GM21367 (cell line): ENCODE measurements around the gene ZSCAN31.

ENCODE experiments used
- ATAC-seq: cut with Tn5 transposase; IDR thresholded peaks from one replicate; pipeline ENCODE4 v1.9.1; 2021; ENCODE audit not compliant: unreplicated experiment

The ZSCAN31 gene

GRCh38 chr6:28353981-28354676 is 18.2 kb upstream of the ZSCAN31 start:
- ATAC-seq, result no peak

- ATAC-seq, result no peak
Measured at GRCh38 chr6:28353356-28353755, 17.4 kb upstream of the ZSCAN31 start.

GRCh38 chr6:28351493-28351925 is 15.6 kb upstream of the ZSCAN31 start:
- no peak for ATAC-seq

DNA sequence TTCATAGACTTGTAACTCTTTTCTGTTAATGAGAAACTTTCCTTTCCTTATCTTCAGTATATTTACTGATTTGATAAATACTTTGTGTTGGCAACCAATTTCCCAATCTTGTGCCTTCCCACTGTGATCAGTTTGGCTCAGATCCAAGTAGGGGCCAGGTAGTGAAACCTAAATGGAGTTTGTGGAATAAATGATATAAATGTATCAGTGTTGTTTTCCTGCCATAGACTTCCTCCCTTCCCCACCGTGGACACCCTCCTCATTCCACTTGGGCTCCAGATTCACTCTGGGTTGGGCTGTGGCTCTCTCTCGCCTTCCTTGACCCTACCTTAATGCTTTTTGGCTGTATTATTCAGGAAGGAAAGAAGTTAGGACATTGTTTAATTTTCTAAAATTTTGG is 15.1 kb upstream of the ZSCAN31 start:
- ATAC-seq, result no peak

DNA sequence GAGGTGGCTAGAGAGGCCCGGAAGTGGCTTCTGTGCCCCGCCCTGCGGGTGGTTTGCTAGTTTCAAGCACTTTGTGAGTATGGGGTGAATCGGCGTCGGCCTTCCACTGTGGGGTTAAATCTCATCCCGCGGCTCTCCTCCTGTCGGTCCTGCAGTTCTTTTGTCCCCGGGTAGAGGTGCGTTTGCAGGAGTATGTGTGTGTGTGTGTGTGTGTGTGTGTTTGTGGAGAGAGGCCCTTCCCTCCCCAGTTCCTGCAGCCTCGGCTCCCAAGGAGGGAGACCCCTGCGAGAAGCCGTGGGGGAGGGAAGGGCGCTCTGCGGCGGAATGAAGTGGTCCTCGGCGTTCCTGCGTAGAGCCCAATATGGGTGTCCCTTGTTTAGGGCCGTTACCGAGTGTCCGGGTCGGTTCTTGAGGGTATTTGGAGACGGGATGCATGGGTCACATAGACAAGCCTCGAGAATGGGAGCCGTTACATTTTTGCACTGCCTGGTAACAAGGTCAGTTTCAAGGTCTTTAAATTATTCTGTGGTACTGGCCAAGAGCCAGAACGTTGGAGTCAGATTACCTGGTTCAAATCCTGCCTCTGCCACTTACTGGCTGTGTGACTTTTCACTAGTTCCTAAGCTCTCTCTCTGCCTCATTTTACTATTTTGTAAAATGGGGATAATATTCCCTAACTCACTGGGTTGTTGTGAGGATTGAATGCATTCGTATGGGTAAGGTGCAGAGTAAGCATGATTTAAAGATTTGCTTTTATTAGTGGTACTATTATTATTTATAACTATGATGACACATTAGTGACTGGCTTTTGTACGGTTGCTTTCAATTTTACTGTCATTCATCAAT is 14.2 kb upstream of the ZSCAN31 start, which contains the start of gene ZKSCAN3:
TSS of gene ZKSCAN3 (plus strand) at position 56 of the 846 bp plus-strand sequence. CDS start 9,640 bp downstream, outside the sequence.
- ATAC-seq, result peak; percentile 84

GRCh38 chr6:28349344-28349891 is 13.5 kb upstream of the ZSCAN31 start:
- ATAC-seq, result no peak

GRCh38 chr6:28347119-28347518 is 11.2 kb upstream of the ZSCAN31 start:
- no peak for ATAC-seq

DNA sequence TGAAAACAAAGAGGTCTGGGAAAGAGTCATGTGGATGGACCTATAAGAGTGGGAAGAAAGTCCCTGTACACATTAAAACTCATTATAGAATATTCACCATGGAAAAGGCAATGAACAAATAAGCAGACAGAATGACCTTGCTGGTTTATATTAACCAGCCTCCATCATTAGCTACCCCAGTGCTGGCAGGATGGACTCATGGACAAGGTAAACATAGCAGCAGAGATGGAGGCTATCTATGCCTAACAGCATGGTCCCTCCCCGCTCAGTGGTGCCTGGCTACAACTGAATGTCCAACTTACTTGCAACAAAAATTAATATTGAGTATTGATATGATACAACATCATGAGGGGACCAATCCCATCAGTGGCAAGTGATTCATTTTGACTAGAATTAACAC is 9.3 kb upstream of the ZSCAN31 start:
- no peak for ATAC-seq

GRCh38 chr6:28343898-28344677 is 8.1 kb upstream of the ZSCAN31 start:
- no peak for ATAC-seq

- ATAC-seq, result no peak
Measured at GRCh38 chr6:28340310-28341095, 4.6 kb upstream of the ZSCAN31 start.

DNA sequence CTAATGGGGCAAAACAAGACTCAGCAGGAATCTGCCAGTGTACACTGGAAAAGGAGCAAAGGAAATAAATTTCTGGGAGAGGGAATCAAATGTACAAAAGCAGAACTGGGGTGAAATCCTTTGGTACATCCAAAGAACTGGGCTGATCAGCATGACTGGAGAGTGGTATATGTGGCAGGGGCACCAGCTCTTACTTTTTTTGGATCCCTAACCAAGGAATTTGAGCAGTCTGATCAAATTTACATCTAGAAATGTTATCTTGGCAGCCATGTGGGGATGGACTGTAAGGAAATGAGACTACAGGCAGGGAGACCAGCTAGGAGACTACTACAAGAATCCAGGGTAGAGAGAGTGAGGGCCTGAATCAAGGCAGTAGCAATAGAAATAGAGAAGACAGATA is 1.2 kb upstream of the ZSCAN31 start:
- ATAC-seq, result no peak

DNA sequence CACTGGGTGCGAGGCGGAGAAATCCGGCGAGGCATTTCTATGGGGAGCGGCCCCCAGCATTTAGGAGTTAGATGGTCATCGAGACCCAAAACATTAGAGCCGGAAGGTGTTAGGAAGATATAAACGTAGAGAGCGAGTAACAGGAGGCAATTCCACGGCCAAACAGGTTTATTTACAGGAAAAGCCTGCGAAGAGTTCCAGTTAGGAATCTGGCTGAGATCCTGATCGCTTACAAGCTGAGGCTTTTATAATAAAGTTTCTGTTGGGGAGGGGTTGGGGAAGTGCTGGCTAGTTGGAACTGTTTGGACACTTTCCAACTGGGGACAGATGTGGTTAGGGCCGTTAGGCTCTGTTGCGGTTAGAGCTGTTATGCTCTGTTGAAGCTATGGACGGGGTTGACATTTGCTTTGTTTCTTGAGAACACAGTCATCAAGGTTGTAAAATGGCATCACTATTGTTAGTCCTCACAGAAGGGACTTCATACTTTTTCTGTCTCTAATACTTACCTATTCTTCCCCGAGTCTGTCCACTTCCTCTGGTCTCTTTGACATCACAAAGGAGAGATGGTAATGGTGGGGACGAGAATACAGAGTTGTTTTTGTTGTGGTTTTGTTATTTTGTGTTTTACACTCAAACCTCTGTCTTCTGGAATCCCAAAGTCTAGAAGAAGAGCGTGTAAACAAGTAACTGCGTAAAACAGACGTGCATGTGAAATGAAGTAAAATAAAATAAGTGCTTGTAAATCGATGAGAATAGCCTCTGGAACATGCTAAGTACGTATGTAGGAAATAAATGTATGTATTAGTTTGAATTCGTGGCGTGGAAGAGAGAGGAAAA is 554 bp upstream of the ZSCAN31 start:
- ATAC-seq, result no peak

DNA sequence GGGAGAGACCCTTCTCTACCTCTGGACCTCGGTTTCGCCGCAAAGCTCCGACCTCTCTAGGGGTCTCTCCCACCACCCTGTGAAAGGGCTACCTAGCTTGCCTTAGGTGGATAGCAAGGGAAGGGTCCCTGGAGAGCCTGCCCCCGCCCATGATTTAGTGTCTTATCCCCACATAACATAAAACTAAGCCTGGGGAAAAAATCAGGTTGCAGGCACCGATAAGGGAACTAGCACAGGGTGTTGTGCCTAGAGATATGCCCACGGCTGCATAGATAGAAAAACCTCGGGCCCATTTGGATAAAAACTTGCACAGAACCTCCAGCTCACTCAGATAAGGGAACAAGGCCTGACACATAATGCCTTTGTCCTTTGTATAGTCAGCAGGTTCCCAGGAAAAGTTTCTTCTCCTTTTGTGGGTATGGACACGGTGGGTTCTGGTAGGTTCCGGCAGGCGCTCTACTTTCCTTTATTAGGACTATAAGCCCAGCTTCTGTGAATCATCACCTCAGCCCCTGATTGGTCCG is 846 bp downstream of the ZSCAN31 start:
- no peak for ATAC-seq

DNA sequence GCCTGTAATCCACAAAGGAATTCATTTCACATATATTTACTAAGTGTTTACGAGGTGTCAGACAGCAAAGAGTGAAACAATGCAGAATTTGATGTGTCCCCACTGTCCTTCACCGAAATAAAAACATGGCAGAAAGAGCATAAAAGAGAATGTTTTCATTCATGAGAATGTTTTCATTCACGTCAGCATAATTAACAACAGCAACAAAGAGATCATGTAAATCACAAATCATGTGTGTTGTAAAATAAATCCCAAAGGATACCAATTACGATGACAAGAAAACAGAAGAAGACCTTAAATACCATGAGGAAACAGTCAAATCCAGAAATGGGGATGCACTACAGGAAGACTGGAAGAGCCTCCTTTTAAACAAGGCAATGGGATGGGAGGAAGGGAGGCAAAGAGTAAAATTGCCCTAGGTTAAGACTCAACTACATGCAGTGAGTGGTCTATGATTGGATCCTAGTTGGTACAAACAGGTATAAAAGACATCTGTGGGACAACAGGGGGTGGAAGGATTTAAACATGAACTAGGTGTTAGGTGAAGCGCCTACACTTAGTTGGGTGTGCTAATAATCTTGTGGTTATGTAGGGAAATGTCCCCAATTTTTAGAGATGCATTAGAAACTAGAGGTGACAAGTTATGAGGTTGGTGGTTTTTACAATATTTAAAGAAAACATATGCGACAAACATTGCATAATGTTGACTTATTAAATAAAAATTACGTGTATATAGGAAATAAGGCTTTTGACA is 1.5 kb downstream of the ZSCAN31 start:
- no peak for ATAC-seq

DNA sequence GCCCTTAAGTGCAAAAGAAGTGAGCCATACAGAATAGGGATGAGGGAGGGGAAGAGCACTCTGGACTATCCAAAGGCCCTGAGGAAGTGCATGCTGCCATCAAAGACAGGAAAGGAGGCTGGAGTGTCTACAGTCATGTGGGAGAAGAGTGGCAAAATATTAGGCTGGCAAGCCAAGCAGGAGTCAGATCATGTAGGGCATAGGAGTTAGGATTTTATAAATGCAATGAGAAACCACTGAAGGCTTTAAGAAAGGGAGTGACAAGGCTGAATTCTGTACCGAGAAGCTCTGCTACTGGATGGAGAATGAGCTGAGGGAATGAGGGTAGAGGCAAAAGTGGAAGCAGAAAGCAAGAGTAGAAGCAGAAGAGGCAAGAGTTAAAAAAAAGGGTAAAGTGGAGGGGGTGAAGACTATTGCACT is 2.3 kb downstream of the ZSCAN31 start:
- ATAC-seq, result no peak

- ATAC-seq, result no peak
Measured at GRCh38 chr6:28333047-28333446, 2.9 kb downstream of the ZSCAN31 start.

DNA sequence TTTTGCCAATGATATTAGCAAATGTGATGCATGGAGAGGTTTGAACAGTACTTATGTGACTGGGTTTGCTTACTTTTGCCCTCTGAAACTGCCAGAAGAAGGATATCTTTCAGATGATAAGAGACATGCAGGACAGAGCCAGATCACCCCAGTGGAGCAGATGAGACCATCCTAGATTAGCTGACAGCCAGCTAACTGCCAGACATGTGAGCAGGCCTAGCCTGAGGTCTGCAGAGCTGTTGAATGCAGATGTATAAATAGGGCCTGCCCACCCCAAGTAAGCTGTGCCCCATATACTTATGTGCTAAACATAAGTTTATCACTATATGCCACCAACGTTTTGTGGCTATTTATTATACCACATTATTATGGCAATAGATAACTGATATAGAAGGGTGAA is 5.9 kb downstream of the ZSCAN31 start:
- no peak for ATAC-seq

DNA sequence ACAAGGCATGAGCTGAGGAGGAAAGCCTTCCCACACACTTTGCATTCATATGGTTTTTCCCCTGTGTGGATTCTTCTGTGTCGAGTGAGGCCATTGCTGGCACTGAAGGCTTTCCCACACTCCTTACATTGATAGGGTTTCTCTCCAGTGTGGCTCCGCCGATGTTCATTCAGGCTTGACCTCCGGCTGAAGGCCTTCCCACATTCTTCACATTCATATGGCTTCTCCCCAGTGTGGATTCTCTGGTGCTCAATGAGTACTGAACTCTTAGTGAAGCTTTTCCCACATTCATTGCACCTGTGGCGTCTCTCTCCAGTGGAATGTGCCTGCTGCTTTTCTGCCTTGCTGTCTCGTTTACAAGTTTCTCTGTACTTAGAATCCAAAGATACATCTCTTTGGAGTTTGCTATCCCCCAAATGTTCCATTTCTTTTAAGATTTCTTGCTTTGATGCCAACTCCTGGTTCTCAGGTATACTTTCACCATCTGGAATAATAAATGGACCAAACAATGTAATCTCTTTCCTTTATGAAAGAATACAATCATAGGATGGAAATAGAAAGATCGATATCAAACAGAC is 9.5 kb downstream of the ZSCAN31 start:
- no peak for ATAC-seq
